ENCODE measurements around the gene KIF12.

The KIF12 gene

GRCh38 chr9:114123031-114123977, 24.2 kb upstream of the KIF12 start:
- DNase-seq (ENCODE audit: low spot score), result no peak

- no peak for DNase-seq (ENCODE audit: low spot score)
Observed at GRCh38 chr9:114122136-114123027, 23.3 kb upstream of the KIF12 start.

- DNase-seq (ENCODE audit: low spot score), result no peak
Observed at GRCh38 chr9:114121227-114122135, 22.4 kb upstream of the KIF12 start.

- DNase-seq (ENCODE audit: low spot score), result no peak
Observed at GRCh38 chr9:114120192-114121014, 21.3 kb upstream of the KIF12 start.

- no peak for DNase-seq (ENCODE audit: low spot score)
Observed at GRCh38 chr9:114119242-114120191, 20.4 kb upstream of the KIF12 start.

GRCh38 chr9:114117996-114118830, 19.1 kb upstream of the KIF12 start:
- DNase-seq (ENCODE audit: low spot score), result no peak

GRCh38 chr9:114117614-114117995, 18.5 kb upstream of the KIF12 start:
- no peak for DNase-seq (ENCODE audit: low spot score)

GRCh38 chr9:114116126-114116747, 17.1 kb upstream of the KIF12 start:
- no peak for DNase-seq (ENCODE audit: low spot score)

- no peak for DNase-seq (ENCODE audit: low spot score)
Observed at GRCh38 chr9:114115654-114116125, 16.6 kb upstream of the KIF12 start.

- DNase-seq (ENCODE audit: low spot score), result no peak
Observed at GRCh38 chr9:114114364-114114763, 15.3 kb upstream of the KIF12 start.

- no peak for DNase-seq (ENCODE audit: low spot score)
Observed at GRCh38 chr9:114112778-114113584, 13.9 kb upstream of the KIF12 start.

- DNase-seq (ENCODE audit: low spot score), result no peak
Observed at GRCh38 chr9:114112325-114112724, 13.2 kb upstream of the KIF12 start.

- DNase-seq (ENCODE audit: low spot score), result no peak
Observed at GRCh38 chr9:114110180-114110579, 11.1 kb upstream of the KIF12 start.

GRCh38 chr9:114109124-114109523, 10.0 kb upstream of the KIF12 start:
- no peak for DNase-seq (ENCODE audit: low spot score)

- DNase-seq (ENCODE audit: low spot score), result peak; percentile 67
Observed at GRCh38 chr9:114108016-114108833, 9.1 kb upstream of the KIF12 start.

GRCh38 chr9:114107286-114108001, 8.4 kb upstream of the KIF12 start:
- no peak for DNase-seq (ENCODE audit: low spot score)
